HepG2 (cell line): ENCODE measurements around the gene MEX3D. TPM values are rescaled to one million over a fixed set of nuclear protein-coding genes. Genes with fewer than 3 reads are reported as not detected.

Experiments used
- ATM ChIP-seq: fragments of 450-650 bp; IDR thresholded peaks from 2 replicates; pipeline ENCODE4 v1.7.1; 2017; ENCODE audit warnings: mild to moderate bottlenecking, borderline replicate concordance
- DDIT3 ChIP-seq: sonication (generic); formaldehyde crosslinking; IDR thresholded peaks from 2 replicates; pipeline ENCODE4 v1.4.0; 2020; ENCODE audit warnings: mild to moderate bottlenecking, missing genetic modification reagents
- EEA1 ChIP-seq: sonication (generic); formaldehyde crosslinking; IDR thresholded peaks from 2 replicates; pipeline ENCODE4 v1.5.1; 2020; ENCODE audit warnings: mild to moderate bottlenecking, missing genetic modification reagents, borderline replicate concordance
- GTF2F1 ChIP-seq: fragments of 150-350 bp; IDR thresholded peaks from 2 replicates; pipeline ENCODE4 v1.6.1; 2014; ENCODE audit warnings: low read length
- JDP2 ChIP-seq: sonication (generic); formaldehyde crosslinking; IDR thresholded peaks from 2 replicates; pipeline ENCODE4 v1.8.1; 2022; ENCODE audit warnings: missing genetic modification reagents, borderline replicate concordance
- MAX ChIP-seq: IDR thresholded peaks from 2 replicates; pipeline ENCODE4 v1.6.1; 2012; ENCODE audit warnings: inconsistent platforms
- NFAT5 ChIP-seq: sonication (generic); formaldehyde crosslinking; IDR thresholded peaks from 2 replicates; pipeline ENCODE4 v1.4.0; 2020; ENCODE audit warnings: missing genetic modification reagents
- RNF219 ChIP-seq: sonication (generic); formaldehyde crosslinking; IDR thresholded peaks from 2 replicates; pipeline ENCODE4 v1.5.0; 2020; ENCODE audit warnings: mild to moderate bottlenecking, missing genetic modification reagents
- SIN3B ChIP-seq: fragments of 150-350 bp; IDR thresholded peaks from 2 replicates; pipeline ENCODE4 v1.6.1; 2014; ENCODE audit warnings: low read length
- SMARCE1 ChIP-seq: fragments of 450-650 bp; IDR thresholded peaks from 2 replicates; pipeline ENCODE4 v1.6.1; 2017; ENCODE audit warnings: borderline replicate concordance
- SOX13 ChIP-seq, 3 experiments: fragments of 450-650 bp in 1 of 3; sonication (generic) in 1 of 3; formaldehyde crosslinking in 1 of 3; IDR thresholded peaks in 2 of 3; conservative IDR thresholded peaks in 1 of 3; 2 replicates each; pipeline versions ENCODE4 v1.5.0 to v1.6.1; 2016 to 2020; ENCODE audit warnings: antibody characterized with exemption in 1 of 3, mild to moderate bottlenecking in 1 of 3, missing compliant biosample characterization in 1 of 3, missing genetic modification reagents in 1 of 3, moderate library complexity in 1 of 3
- TAF15 ChIP-seq: fragments of 200-400 bp; formaldehyde crosslinking; IDR thresholded peaks from one replicate; pipeline ENCODE4 v1.6.1; 2018; ENCODE audit warnings: mild to moderate bottlenecking, low read depth, low read length; ENCODE audit not compliant: poor library complexity, severe bottlenecking
- ZNF138 ChIP-seq: sonication (generic); formaldehyde crosslinking; IDR thresholded peaks from 2 replicates; pipeline ENCODE4 v1.5.0; 2020; ENCODE audit warnings: mild to moderate bottlenecking, low read depth, missing genetic modification reagents
- ZNF570 ChIP-seq: sonication (generic); formaldehyde crosslinking; IDR thresholded peaks from 2 replicates; pipeline ENCODE4 v1.4.0; 2020; ENCODE audit warnings: mild to moderate bottlenecking, missing genetic modification reagents, borderline replicate concordance
- ZNF816 ChIP-seq: sonication (generic); formaldehyde crosslinking; IDR thresholded peaks from 2 replicates; pipeline ENCODE4 v1.8.0; 2022; ENCODE audit warnings: missing genetic modification reagents, mild to moderate bottlenecking, borderline replicate concordance
- ZNF850 ChIP-seq: sonication (generic); formaldehyde crosslinking; conservative IDR thresholded peaks from 2 replicates; pipeline ENCODE4 v1.9.0; 2021; ENCODE audit warnings: mild to moderate bottlenecking, missing genetic modification reagents
- ZSCAN21 ChIP-seq: sonication (generic); formaldehyde crosslinking; IDR thresholded peaks from 2 replicates; pipeline ENCODE4 v1.8.0; 2022; ENCODE audit warnings: mild to moderate bottlenecking, missing genetic modification reagents, moderate library complexity, borderline replicate concordance
- polyA plus RNA-seq, 8 experiments: library from polyadenylated mRNA; depleted of rRNA in 3 of 8; stranded (reverse) in 7 of 8; unstranded in 1 of 8; fragments of >200 nt; fragmentation: Illumina TruSeq in 4 of 8; extraction: Trizol in 4 of 8; gene quantifications; 2 replicates each; pipeline versions ENCODE4 v1.2.1 to v1.2.3, GENCODE V29; 2011 to 2016; ENCODE audit warnings: low read depth in 4 of 8, missing spikeins in 1 of 8, mixed read lengths in 1 of 8; ENCODE audit not compliant: insufficient read depth in 1 of 8
- total RNA-seq, 5 experiments: library from RNA; depleted of rRNA; stranded (reverse); fragments of >200 nt; fragmentation: Illumina TruSeq; extraction: Trizol; gene quantifications; 2 replicates each; pipeline ENCODE4 v1.2.3, GENCODE V29; 2016; ENCODE audit warnings: low read depth in 1 of 5
- TF ChIP-seq, protein P1 (sequence below): sonication (generic); formaldehyde crosslinking; IDR thresholded peaks from 2 replicates; pipeline ENCODE4 v1.4.0; 2020; ENCODE audit warnings: missing genetic modification reagents

Gene MEX3D
- total and polyA plus RNA-seq, 2 of the 13 experiments (the other 11 are each of a cell fraction or from before 2014, with no cell fraction given), result 3.6 to 17.1 TPM

DNA sequence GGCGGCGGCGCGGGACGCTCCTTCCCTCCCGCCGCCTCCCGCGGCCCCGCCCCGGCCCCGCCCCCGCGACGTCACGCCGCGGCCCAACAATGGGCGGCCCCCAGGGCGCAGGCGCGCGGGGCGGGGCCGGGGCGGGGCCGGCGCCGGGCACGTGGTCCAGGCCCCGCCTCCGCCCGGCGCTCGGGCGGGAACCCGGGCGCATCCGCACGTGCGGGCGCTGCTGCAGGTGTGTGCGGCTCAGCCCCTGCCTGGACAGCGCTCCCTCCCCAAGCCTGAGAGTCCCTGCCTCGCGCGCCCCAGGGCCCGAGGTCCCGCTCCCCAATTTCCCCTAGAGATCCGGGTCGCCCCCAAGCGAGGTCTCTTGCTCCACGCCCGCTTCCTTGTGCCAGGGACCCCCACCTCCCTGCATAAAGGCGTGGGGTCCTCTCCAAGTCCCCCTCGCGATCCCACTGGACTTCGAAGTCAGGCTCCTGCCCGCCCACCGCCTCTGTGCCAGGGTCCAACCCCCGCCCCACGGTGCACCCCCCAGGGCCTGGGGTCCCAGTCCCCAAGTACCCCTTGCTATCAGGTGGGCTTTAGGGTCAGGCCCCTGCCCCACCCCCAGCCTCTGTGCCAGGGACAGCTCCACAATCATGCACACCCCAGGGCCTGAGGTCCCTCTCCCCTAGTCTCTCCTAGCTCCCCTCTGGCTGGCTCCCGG, at the start of gene MEX3D (continued):
- TF ChIP-seq EEA1 (CRISPR knock-in tag) (peak; percentile 94), ZSCAN21 (0 out of 2 replicates have a peak, but pooled peaks have one; percentile 66), ATM (no peak), NFAT5 (CRISPR knock-in tag) (peak; percentile 89), DDIT3 (CRISPR knock-in tag) (no peak), ZNF816 (CRISPR knock-in tag) (no peak), ZNF570 (CRISPR knock-in tag) (0 out of 2 replicates have a peak, but pooled peaks have one; percentile 63), ZNF850 (no peak), GTF2F1 (no peak), JDP2 (CRISPR knock-in tag) (no peak), MAX (peak; percentile 98), SIN3B (no peak), SMARCE1 (no peak), SOX13 (IDR thresholded peaks at IDR 0.05) (no peak), SOX13 (CRISPR knock-in tag; conservative IDR thresholded peaks at IDR 0.05 in 1 of 2, IDR thresholded peaks at IDR 0.05 in 1 of 2) (0 out of 4 replicates have a peak, but pooled peaks of 1 of the 2 experiments have one; percentile 13), RNF219 (peak; percentile 66; the same call in 1 of the 2 replicates), TAF15 (no peak), ZNF138 (CRISPR knock-in tag) (0 out of 2 replicates have a peak, but pooled peaks have one; percentile 65)
- TF ChIP-seq, protein P1, sequence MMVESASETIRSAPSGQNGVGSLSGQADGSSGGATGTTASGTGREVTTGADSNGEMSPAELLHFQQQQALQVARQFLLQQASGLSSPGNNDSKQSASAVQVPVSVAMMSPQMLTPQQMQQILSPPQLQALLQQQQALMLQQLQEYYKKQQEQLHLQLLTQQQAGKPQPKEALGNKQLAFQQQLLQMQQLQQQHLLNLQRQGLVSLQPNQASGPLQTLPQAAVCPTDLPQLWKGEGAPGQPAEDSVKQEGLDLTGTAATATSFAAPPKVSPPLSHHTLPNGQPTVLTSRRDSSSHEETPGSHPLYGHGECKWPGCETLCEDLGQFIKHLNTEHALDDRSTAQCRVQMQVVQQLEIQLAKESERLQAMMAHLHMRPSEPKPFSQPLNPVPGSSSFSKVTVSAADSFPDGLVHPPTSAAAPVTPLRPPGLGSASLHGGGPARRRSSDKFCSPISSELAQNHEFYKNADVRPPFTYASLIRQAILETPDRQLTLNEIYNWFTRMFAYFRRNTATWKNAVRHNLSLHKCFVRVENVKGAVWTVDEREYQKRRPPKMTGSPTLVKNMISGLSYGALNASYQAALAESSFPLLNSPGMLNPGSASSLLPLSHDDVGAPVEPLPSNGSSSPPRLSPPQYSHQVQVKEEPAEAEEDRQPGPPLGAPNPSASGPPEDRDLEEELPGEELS, result no peak
